Endothelial cell of umbilical vein (primary cell): ENCODE results near the gene PCDHGC3. TPM values are rescaled to one million over a fixed set of nuclear protein-coding genes. Genes with fewer than 3 reads are reported as not detected.
A peak's percentile ranks its signal among the peaks of the same experiment; 100 is the strongest.

Source experiments
- BruUV-seq: library from RNA; stranded (reverse); fragments of 400-500 nt; replicated peaks from 2 replicates; lab custom pipeline; 2021; lab: Mats Ljungman, UMichigan
- CTCF ChIA-PET: fragments of 300-600, 350-600 bp; sonication (Branson Sonifier 250); formaldehyde crosslinking; loops from one replicate; lab custom pipeline; 2021; ENCODE audit warnings: antibody characterized with exemption, inconsistent platforms; lab: Charles Lee
- POLR2A ChIA-PET: fragments of 300-600, 350-600 bp; sonication (Branson Sonifier 250); formaldehyde crosslinking; loops from one replicate; lab custom pipeline; 2021; ENCODE audit warnings: antibody characterized with exemption, inconsistent platforms; lab: Charles Lee
- DNase-seq: peaks from one replicate; pipeline ENCODE4 v3.0.0-alpha.2; 2011; ENCODE audit warnings: low read depth, low spot score
- FAIRE-seq: peaks from 2 replicates; lab custom pipeline; 2011; peaks lifted over from hg19 to GRCh38; lab: Jason Lieb, UNC
- H2AFZ ChIP-seq: 2 replicates; pipeline ENCODE4 v1.6.0; 2012; ENCODE audit warnings: low read depth, low read length, control low read depth, inconsistent platforms
- H3K27ac ChIP-seq: 2 replicates; pipeline ENCODE4 v1.5.1; 2011; ENCODE audit warnings: low read depth, mild to moderate bottlenecking, control low read depth, low read length, moderate library complexity; ENCODE audit not compliant: insufficient read depth
- H3K27me3 ChIP-seq, 2 experiments: 2 replicates each; pipeline versions ENCODE4 v1.6.0 to v1.6.1; 2011; ENCODE audit warnings: low read length in 2 of 2, mixed read lengths in 1 of 2; ENCODE audit not compliant: control insufficient read depth in 2 of 2, insufficient read depth in 2 of 2
- H3K36me3 ChIP-seq, 2 experiments: 2 replicates in 1 of 2; 3 replicates in 1 of 2; pipeline ENCODE4 v1.5.1; 2011; ENCODE audit warnings: low read length in 2 of 2, mild to moderate bottlenecking in 1 of 2, moderate library complexity in 1 of 2; ENCODE audit not compliant: control insufficient read depth in 2 of 2, insufficient read depth in 2 of 2; ENCODE audit errors: extremely low read depth in 1 of 2
- H3K4me1 ChIP-seq: 3 replicates; pipeline ENCODE4 v1.5.1; 2011; ENCODE audit warnings: mild to moderate bottlenecking, low read length; ENCODE audit not compliant: control insufficient read depth, insufficient read depth; ENCODE audit errors: extremely low read depth
- H3K4me2 ChIP-seq: 2 replicates; pipeline ENCODE4 v1.6.1; 2011; ENCODE audit warnings: low read length, control low read depth, mixed read lengths; ENCODE audit not compliant: insufficient read depth
- H3K4me3 ChIP-seq, 3 experiments: fragments of 200-600 bp in 1 of 3; sonication (generic), shearing (Covaris generic) in 1 of 3; replicated peaks in 1 of 3; 2 replicates each; pipeline ENCODE4 v1.5.1; 2011 to 2016; ENCODE audit warnings: control low read depth in 3 of 3, low read length in 3 of 3, mild to moderate bottlenecking in 2 of 3, inconsistent platforms in 1 of 3, low read depth in 1 of 3, moderate library complexity in 1 of 3; ENCODE audit not compliant: insufficient read depth in 1 of 3
- H3K79me2 ChIP-seq: 2 replicates; pipeline ENCODE4 v1.6.0; 2012; ENCODE audit warnings: low read length, inconsistent platforms; ENCODE audit not compliant: control insufficient read depth, insufficient read depth
- H3K9ac ChIP-seq: replicated peaks from 2 replicates; pipeline ENCODE3; 2011; ENCODE audit warnings: low read length, control low read depth; ENCODE audit not compliant: insufficient read depth; ENCODE audit errors: extremely low read depth
- H3K9me1 ChIP-seq: replicated peaks from 3 replicates; pipeline ENCODE4 v1.6.0; 2011; ENCODE audit warnings: mild to moderate bottlenecking, low read length; ENCODE audit not compliant: control insufficient read depth, insufficient read depth; ENCODE audit errors: extremely low read depth
- H3K9me3 ChIP-seq: replicated peaks from 2 replicates; pipeline ENCODE4 v1.5.1; 2012; ENCODE audit warnings: low read length, inconsistent platforms; ENCODE audit not compliant: control insufficient read depth, insufficient read depth
- H4K20me1 ChIP-seq: replicated peaks from 2 replicates; pipeline ENCODE3; 2011; ENCODE audit warnings: mild to moderate bottlenecking, low read length; ENCODE audit not compliant: control insufficient read depth, insufficient read depth; ENCODE audit errors: extremely low read depth
- EZH2 ChIP-seq: IDR thresholded peaks from 2 replicates; pipeline ENCODE4 v1.6.1; 2012; ENCODE audit warnings: borderline replicate concordance, low read depth, mild to moderate bottlenecking, moderate library complexity, low read length, inconsistent platforms; ENCODE audit not compliant: severe bottlenecking
- FOS ChIP-seq: IDR thresholded peaks from 2 replicates; pipeline ENCODE4 v1.6.1; 2011; ENCODE audit warnings: mild to moderate bottlenecking, low read length, moderate library complexity, borderline replicate concordance; ENCODE audit not compliant: insufficient read depth
- JUN ChIP-seq: IDR thresholded peaks from 2 replicates; pipeline ENCODE4 v1.6.1; 2011; ENCODE audit warnings: borderline replicate concordance, low read depth; ENCODE audit not compliant: insufficient read length, insufficient read depth
- MAX ChIP-seq: IDR thresholded peaks from 2 replicates; pipeline ENCODE4 v1.6.1; 2011; ENCODE audit not compliant: insufficient read depth, insufficient read length
- POLR2A ChIP-seq: IDR thresholded peaks from 2 replicates; pipeline ENCODE4 v1.6.1; 2012; ENCODE audit warnings: low read depth, mild to moderate bottlenecking, control low read depth, low read length
- dilution Hi-C: fragments of 300-500 bp; cut with MboI; formaldehyde crosslinking; loops from one replicate; pipeline ENCODE4 v1.15.0; 2019; ENCODE audit warnings: low sequenced_read_pairs; ENCODE audit not compliant: extremely low pct_ligation_motif_present
- intact Hi-C: fragments of 100-400 bp; cut with micrococcal nuclease; formaldehyde crosslinking; loops from one replicate; pipeline ENCODE4 v1.10.0; 2022
- polyA plus RNA-seq, 4 experiments: library from polyadenylated mRNA; depleted of rRNA in 3 of 4; stranded (reverse) in 3 of 4; unstranded in 1 of 4; fragments of >200 nt; gene quantifications; 2 replicates each; pipeline versions ENCODE4 v1.2.1 to v1.2.3, GENCODE V29; 2011 to 2012; ENCODE audit warnings: missing spikeins in 1 of 4
- total RNA-seq: library from RNA; stranded (reverse); gene quantifications from 2 replicates; pipeline ENCODE4 v1.2.3, GENCODE V29; 2021

PCDHGC3 gene
- total and polyA plus RNA-seq, 2 donors (not counting 3 experiments of a cell fraction or from before 2014, with no cell fraction given): 9.2 to 36.1 TPM

- dilution Hi-C loops (no loop called here), intact Hi-C loops (loop anchor here (1.0 to 2.0 kb wide), 2 partner anchors 24 to 48 kb away; partner anchors contain the start of gene PCDHGC4)
- Histone ChIP-seq H3K9me3 (no peaks in the 10 kb centered on the region), H3K4me3 (peak overlapping the region in 2 of 3 experiments; percentile 18 to 26), H3K4me1 (peaks cover 23% of the 10 kb centered on the region), H3K27me3 (no peaks in the 10 kb centered on the region), H4K20me1 (no peaks in the 10 kb centered on the region), H3K9ac (no peak overlapping the region), H3K79me2 (no peaks in the 10 kb centered on the region), H3K9me1 (no peaks in the 10 kb centered on the region), H3K36me3 (peaks cover 0 to 8% of the 10 kb centered on the region in 2 experiments), H2AFZ (peak overlapping the region; percentile 52), H3K4me2 (peak overlapping the region; percentile 13), H3K27ac (peak overlapping the region; percentile 16)
- ChIA-PET CTCF (interaction anchor here (0.9 to 9.8 kb wide), 10 partner anchors 13 to 91 kb away, joined by 3 to 158 read pairs (median 6); partner anchors contain the start of genes PCDHGA11, PCDHGA12, PCDHGB7 and PCDHGC3), POLR2A (interaction anchor here (0.8 kb wide), 1 partner anchor 79 kb away, joined by 5 read pairs; the partner anchor contains the start of gene PCDHGA12)
- TF ChIP-seq FOS (peak; percentile 38), JUN (no peak), EZH2 (no peak), MAX (no peak), POLR2A (no peak)
- DNase-seq (peak; percentile 73), FAIRE-seq (peak; percentile 78)
- BruUV-seq: no TSS peak
Measured at GRCh38 chr5:141508798-141509611, 33.2 kb downstream of the PCDHGC3 start.

DNA sequence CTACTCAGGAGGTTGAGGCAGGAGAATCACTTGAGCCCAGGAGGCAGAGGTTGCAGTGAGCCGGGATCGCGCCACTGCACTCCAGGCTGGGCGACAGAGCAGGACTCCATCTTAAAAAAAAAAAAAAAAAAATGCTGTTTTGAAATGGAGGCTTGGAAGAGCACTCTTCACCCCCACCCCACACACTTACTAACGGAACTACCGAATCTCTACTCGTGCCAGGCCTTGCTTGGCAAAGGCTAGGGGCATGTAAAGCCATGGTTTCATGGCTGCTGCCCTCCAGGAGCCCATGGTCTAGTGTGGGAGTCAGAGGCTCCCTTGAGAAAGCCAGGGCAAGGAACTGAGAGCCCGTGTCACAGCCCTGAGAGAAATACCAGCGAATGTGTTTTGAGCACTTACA, 34.4 kb downstream of the PCDHGC3 start:
- TF ChIP-seq MAX: no peak
- H3K9me3 ChIP-seq: no peaks in the 10 kb centered on the region
- BruUV-seq: no TSS peak
- intact Hi-C loops (no loop called here), dilution Hi-C loops (no loop called here)
- no peak overlapping the region for H2AFZ ChIP-seq
- CTCF ChIA-PET: interaction anchor here (0.7 to 9.8 kb wide), 9 partner anchors 12 to 93 kb away, joined by 3 to 158 read pairs (median 7); partner anchors contain the start of genes PCDHGA11, PCDHGA12, PCDHGB7 and PCDHGC3
- H3K4me1 ChIP-seq: peaks cover 31% of the 10 kb centered on the region
- H3K4me2 ChIP-seq: no peak overlapping the region
- no peaks in the 10 kb centered on the region for H3K79me2 ChIP-seq
- H4K20me1 ChIP-seq: no peaks in the 10 kb centered on the region
- no peak overlapping the region for H3K4me3 ChIP-seq
- DNase-seq: no peak
- FAIRE-seq: no peak
- no peak overlapping the region for H3K27ac ChIP-seq
- POLR2A ChIA-PET: no interaction called here
- H3K36me3 ChIP-seq: peaks cover 0 to 8% of the 10 kb centered on the region in 2 experiments
- no peaks in the 10 kb centered on the region for H3K27me3 ChIP-seq
- H3K9me1 ChIP-seq: no peaks in the 10 kb centered on the region
- no peak overlapping the region for H3K9ac ChIP-seq
